DOHH2 (cell line): ENCODE data around the gene ARHGEF12.

Experiments
- EZH2phosphoT487 ChIP-seq: fragments of 200-600 bp; sonication (generic); IDR thresholded peaks from 2 replicates; pipeline ENCODE4 v1.6.1; 2017; ENCODE audit warnings: borderline replicate concordance, mild to moderate bottlenecking, antibody characterized with exemption, low read length, moderate library complexity, mixed read lengths
- TF ChIP-seq, protein P1 (sequence below): fragments of 200-600 bp; sonication (generic); IDR thresholded peaks from one replicate; pipeline ENCODE4 v1.5.1; 2014; ENCODE audit warnings: antibody characterized with exemption, mild to moderate bottlenecking, low read depth, low read length; ENCODE audit not compliant: poor library complexity, severe bottlenecking

DNA sequence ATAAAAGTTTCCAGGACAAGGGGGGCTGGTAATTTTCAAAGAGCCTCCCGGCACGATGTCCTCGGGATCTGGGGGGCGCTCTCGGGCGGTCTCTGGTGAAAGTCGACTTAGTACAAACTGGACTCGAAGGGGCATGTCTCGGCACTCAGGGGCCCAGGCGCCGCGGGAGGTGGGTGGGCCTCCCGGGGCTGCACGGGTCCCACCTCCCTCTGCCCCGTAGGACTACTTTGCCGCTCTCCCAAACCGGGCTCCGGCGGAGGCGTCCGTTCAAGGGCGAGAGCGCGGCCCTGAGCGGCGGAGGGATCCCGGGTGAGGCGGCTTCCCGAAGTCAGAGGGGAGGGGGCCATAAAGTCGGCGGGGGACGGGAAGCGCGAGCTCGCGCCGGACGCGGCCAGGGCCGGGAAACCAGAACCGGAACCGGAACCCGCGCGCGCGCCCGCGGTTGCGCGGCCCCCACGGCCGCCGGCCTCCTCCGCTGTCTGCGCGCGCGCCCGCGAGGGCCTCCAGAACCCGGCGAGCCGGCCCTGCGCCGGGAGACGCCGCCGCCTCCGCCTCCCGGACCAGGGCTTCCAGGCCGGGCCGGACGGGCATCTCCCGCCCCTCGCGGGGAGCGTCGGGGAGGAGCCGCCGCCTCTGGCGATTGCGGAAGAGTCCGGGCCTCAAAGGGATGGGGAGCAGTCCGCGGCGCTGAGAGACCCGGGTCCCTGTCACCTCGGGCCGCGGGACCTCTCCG is at the start of gene ARHGEF12:
- TF ChIP-seq, protein P1, sequence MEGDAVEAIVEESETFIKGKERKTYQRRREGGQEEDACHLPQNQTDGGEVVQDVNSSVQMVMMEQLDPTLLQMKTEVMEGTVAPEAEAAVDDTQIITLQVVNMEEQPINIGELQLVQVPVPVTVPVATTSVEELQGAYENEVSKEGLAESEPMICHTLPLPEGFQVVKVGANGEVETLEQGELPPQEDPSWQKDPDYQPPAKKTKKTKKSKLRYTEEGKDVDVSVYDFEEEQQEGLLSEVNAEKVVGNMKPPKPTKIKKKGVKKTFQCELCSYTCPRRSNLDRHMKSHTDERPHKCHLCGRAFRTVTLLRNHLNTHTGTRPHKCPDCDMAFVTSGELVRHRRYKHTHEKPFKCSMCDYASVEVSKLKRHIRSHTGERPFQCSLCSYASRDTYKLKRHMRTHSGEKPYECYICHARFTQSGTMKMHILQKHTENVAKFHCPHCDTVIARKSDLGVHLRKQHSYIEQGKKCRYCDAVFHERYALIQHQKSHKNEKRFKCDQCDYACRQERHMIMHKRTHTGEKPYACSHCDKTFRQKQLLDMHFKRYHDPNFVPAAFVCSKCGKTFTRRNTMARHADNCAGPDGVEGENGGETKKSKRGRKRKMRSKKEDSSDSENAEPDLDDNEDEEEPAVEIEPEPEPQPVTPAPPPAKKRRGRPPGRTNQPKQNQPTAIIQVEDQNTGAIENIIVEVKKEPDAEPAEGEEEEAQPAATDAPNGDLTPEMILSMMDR: peak; percentile 89
- TF ChIP-seq EZH2phosphoT487: no peak
